ENCODE data around the gene PDE8B.

PDE8B gene

DNA sequence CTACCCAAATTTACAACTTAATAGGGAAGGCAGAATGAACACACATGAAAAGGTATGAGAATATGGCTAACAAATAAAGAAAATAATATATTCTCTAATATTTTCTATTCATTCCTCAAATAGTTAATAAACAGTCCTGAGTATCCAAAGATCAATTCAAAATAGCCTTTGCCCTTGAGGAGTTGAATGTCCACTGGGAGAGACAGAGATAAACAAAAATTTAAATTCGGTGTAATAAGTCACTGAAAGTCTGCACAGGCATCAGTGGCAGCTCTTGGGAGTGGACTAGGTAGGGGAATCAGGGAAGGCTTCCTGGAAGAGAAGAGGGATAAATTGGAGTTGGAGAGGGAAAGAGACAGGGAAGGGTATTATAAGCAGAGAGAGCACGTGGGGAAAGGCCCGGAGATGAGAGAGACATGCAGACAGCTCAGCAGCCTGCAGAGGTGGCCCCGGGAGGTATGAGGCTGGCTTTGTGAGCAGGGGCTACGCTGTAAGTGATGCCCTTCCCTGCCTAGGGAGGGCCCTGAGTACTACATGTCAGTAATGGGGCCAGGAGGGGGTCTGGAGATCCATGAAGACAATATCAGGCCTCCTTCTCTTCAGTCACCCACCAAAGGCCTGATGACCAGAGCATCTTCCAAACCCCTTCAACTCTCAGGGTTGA, 137.1 kb downstream of the PDE8B start:
- H3K4me2 ChIP-seq (ENCODE audit: low read depth, low read length) = no peak overlapping the region
- no peak overlapping the region for H3K9ac ChIP-seq (ENCODE audit: low read length)
- H3F3A ChIP-seq (ENCODE audit: insufficient read depth, low read length) = no peaks in the 10 kb centered on the region
- H3K36me3 ChIP-seq (replicated peaks; ENCODE audit: insufficient read depth, low read length) = no peaks in the 10 kb centered on the region
- no peaks in the 10 kb centered on the region for H3K79me2 ChIP-seq (ENCODE audit: low read length)
- no peaks in the 10 kb centered on the region for H3K9me3 ChIP-seq (replicated peaks; ENCODE audit: insufficient read depth, low read length)
- DNase-seq = no peak
- no peaks in the 10 kb centered on the region for H3K27me3 ChIP-seq (replicated peaks; ENCODE audit: insufficient read depth, low read length)
- no peaks in the 10 kb centered on the region for H4K20me1 ChIP-seq (ENCODE audit: insufficient read depth, low read length)
- H3K4me3 ChIP-seq (ENCODE audit: low read length) = no peak overlapping the region
- no peak overlapping the region for H3K27ac ChIP-seq (ENCODE audit: low read length)
- H2AFZ ChIP-seq (ENCODE audit: low read length) = no peak overlapping the region
- H3K4me1 ChIP-seq (ENCODE audit: low read length) = no peaks in the 10 kb centered on the region
- TF ChIP-seq EZH2phosphoT487 (IDR thresholded peaks at IDR 0.05; ENCODE audit: low read length) (no peak), EZH2 (optimal IDR thresholded peaks at IDR 0.05; ENCODE audit: low read depth, low read length) (no peak)
- TF ChIP-seq, protein P1, sequence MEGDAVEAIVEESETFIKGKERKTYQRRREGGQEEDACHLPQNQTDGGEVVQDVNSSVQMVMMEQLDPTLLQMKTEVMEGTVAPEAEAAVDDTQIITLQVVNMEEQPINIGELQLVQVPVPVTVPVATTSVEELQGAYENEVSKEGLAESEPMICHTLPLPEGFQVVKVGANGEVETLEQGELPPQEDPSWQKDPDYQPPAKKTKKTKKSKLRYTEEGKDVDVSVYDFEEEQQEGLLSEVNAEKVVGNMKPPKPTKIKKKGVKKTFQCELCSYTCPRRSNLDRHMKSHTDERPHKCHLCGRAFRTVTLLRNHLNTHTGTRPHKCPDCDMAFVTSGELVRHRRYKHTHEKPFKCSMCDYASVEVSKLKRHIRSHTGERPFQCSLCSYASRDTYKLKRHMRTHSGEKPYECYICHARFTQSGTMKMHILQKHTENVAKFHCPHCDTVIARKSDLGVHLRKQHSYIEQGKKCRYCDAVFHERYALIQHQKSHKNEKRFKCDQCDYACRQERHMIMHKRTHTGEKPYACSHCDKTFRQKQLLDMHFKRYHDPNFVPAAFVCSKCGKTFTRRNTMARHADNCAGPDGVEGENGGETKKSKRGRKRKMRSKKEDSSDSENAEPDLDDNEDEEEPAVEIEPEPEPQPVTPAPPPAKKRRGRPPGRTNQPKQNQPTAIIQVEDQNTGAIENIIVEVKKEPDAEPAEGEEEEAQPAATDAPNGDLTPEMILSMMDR (IDR thresholded peaks at IDR 0.05; ENCODE audit: low read length) = no peak
- no peaks in the 10 kb centered on the region for H3K9me2 ChIP-seq (replicated peaks; ENCODE audit: insufficient read depth, low read length)

DNA sequence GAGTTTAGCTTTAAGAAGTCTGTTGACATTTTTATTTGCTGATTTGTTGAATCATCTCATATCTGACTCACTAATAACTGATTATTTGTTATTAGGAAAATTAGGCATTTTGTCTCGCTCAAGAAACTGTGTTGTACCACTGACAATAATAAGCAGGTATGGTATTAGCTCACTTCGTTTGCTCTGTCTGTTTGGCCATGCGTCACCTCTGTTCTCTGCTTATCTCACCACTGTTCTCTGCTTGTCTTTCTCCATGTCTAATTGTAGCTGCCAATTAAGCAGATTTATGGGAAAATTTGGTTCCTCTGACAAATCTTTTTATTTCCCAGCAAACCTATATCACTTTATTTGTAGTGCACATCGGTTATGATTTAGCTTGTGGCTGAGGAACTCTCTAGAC, 142.8 kb downstream of the PDE8B start:
- H2AFZ ChIP-seq (ENCODE audit: low read length) = no peak overlapping the region
- no peaks in the 10 kb centered on the region for H3F3A ChIP-seq (ENCODE audit: insufficient read depth, low read length)
- H3K9me3 ChIP-seq (replicated peaks; ENCODE audit: insufficient read depth, low read length) = no peaks in the 10 kb centered on the region
- no peak overlapping the region for H3K9ac ChIP-seq (ENCODE audit: low read length)
- H3K27ac ChIP-seq (ENCODE audit: low read length) = no peak overlapping the region
- H3K36me3 ChIP-seq (replicated peaks; ENCODE audit: insufficient read depth, low read length) = no peaks in the 10 kb centered on the region
- DNase-seq = no peak
- H3K79me2 ChIP-seq (ENCODE audit: low read length) = no peaks in the 10 kb centered on the region
- no peak overlapping the region for H3K4me3 ChIP-seq (ENCODE audit: low read length)
- H3K4me2 ChIP-seq (ENCODE audit: low read depth, low read length) = no peak overlapping the region
- H3K4me1 ChIP-seq (ENCODE audit: low read length) = no peaks in the 10 kb centered on the region
- no peaks in the 10 kb centered on the region for H3K27me3 ChIP-seq (replicated peaks; ENCODE audit: insufficient read depth, low read length)
- H4K20me1 ChIP-seq (ENCODE audit: insufficient read depth, low read length) = no peaks in the 10 kb centered on the region
- no peaks in the 10 kb centered on the region for H3K9me2 ChIP-seq (replicated peaks; ENCODE audit: insufficient read depth, low read length)
- TF ChIP-seq, protein P1 (IDR thresholded peaks at IDR 0.05; ENCODE audit: low read length) = no peak
- TF ChIP-seq EZH2phosphoT487 (IDR thresholded peaks at IDR 0.05; ENCODE audit: low read length) (no peak), EZH2 (optimal IDR thresholded peaks at IDR 0.05; ENCODE audit: low read depth, low read length) (no peak)

DNA sequence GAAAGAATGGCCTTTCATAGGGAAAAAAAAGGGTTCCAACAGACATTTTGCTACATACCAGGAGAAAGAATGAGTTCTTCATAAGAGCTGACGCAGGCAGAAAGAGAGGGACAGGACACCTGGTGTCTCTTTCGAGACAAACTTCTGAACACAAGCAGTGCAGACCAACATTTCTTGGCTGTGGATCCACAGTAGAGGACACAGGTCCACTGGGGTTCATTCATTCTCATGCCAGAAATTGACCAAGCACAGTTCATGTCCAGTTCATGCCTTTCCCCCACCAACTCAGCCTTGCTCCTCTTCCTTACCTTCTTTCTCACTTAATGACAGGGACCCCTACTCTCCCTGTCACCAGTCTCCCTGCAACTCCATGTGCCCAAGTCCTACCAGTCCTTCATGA, 144.0 kb downstream of the PDE8B start:
- Histone ChIP-seq H3K36me3 (replicated peaks; ENCODE audit: insufficient read depth, low read length) (no peaks in the 10 kb centered on the region), H3K27me3 (replicated peaks; ENCODE audit: insufficient read depth, low read length) (no peaks in the 10 kb centered on the region), H2AFZ (ENCODE audit: low read length) (no peak overlapping the region), H3K4me3 (ENCODE audit: low read length) (no peak overlapping the region), H3K4me2 (ENCODE audit: low read depth, low read length) (no peak overlapping the region), H3F3A (ENCODE audit: insufficient read depth, low read length) (no peaks in the 10 kb centered on the region), H3K79me2 (ENCODE audit: low read length) (no peaks in the 10 kb centered on the region), H3K9me2 (replicated peaks; ENCODE audit: insufficient read depth, low read length) (no peaks in the 10 kb centered on the region), H3K27ac (ENCODE audit: low read length) (no peak overlapping the region), H3K9me3 (replicated peaks; ENCODE audit: insufficient read depth, low read length) (no peaks in the 10 kb centered on the region), H3K4me1 (ENCODE audit: low read length) (no peaks in the 10 kb centered on the region), H3K9ac (ENCODE audit: low read length) (no peak overlapping the region), H4K20me1 (ENCODE audit: insufficient read depth, low read length) (no peaks in the 10 kb centered on the region)
- TF ChIP-seq, protein P1 (IDR thresholded peaks at IDR 0.05; ENCODE audit: low read length) = no peak
- TF ChIP-seq EZH2 (optimal IDR thresholded peaks at IDR 0.05; ENCODE audit: low read depth, low read length) = no peak
- no peak for DNase-seq

Measured in MM.1S (cell line).